ENCODE results near the gene ADGRL4.
"Not testable (repeated sequence)": the region's sequence is repeated elsewhere in the genome, so short reads cannot be mapped to it uniquely, and the experiment has no call there.

GRCh38 chr1:78967091-78967490, 39.4 kb downstream of the ADGRL4 start:
- not testable (repeated sequence) for TF ChIP-seq POLR2AphosphoS5 (IDR thresholded peaks at IDR 0.05; ENCODE audit: borderline replicate concordance, low read depth, low read length); EZH2 (IDR thresholded peaks at IDR 0.05)

Measured in SK-N-MC (cell line).